Liver (tissue), 9 donors: ENCODE results near the gene SFN. TPM values are rescaled to one million over a fixed set of nuclear protein-coding genes. Genes with fewer than 3 reads are reported as not detected.
"Not testable (repeated sequence)": the region's sequence is repeated elsewhere in the genome, so short reads cannot be mapped to it uniquely, and the experiment has no call there.

ENCODE experiments used
- DNase-seq: peaks from one replicate; pipeline ENCODE4 v3.0.0-alpha.2; 2017; ENCODE audit warnings: low spot score
- H3K27ac ChIP-seq, 2 donors: one replicate each; pipeline ENCODE4 v1.7.0; 2013; ENCODE audit warnings: inconsistent platforms in 2 of 2, low read length in 2 of 2, control low read depth in 1 of 2, low read depth in 1 of 2, mild to moderate bottlenecking in 1 of 2
- H3K27me3 ChIP-seq, 4 donors: one replicate each; pipeline versions ENCODE4 v1.6.1 to v1.7.0; 2013; ENCODE audit warnings: low read length in 3 of 4, inconsistent platforms in 1 of 4, mild to moderate bottlenecking in 1 of 4, moderate library complexity in 1 of 4; ENCODE audit not compliant: control insufficient read depth in 4 of 4, insufficient read depth in 4 of 4
- H3K36me3 ChIP-seq, 4 donors: one replicate each; pipeline versions ENCODE4 v1.6.1 to v1.7.0; 2013; ENCODE audit warnings: low read length in 3 of 4, mild to moderate bottlenecking in 3 of 4, low read depth in 1 of 4, moderate library complexity in 1 of 4; ENCODE audit not compliant: control insufficient read depth in 4 of 4, insufficient read depth in 3 of 4
- H3K4me1 ChIP-seq, 4 donors: one replicate each; pipeline versions ENCODE4 v1.6.1 to v1.7.0; 2013; ENCODE audit warnings: low read length in 3 of 4, mild to moderate bottlenecking in 3 of 4, moderate library complexity in 1 of 4; ENCODE audit not compliant: control insufficient read depth in 4 of 4, insufficient read depth in 4 of 4
- H3K4me3 ChIP-seq, 3 donors: one replicate each; pipeline versions ENCODE4 v1.6.1 to v1.7.0; 2013; ENCODE audit warnings: low read length in 3 of 3, control low read depth in 1 of 3, low read depth in 1 of 3, mild to moderate bottlenecking in 1 of 3
- H3K9ac ChIP-seq, 2 donors: one replicate each; pipeline ENCODE4 v1.7.0; 2013; ENCODE audit warnings: low read length in 2 of 2, mild to moderate bottlenecking in 2 of 2, moderate library complexity in 2 of 2, control low read depth in 1 of 2, low read depth in 1 of 2
- H3K9me3 ChIP-seq, 4 donors: one replicate each; pipeline versions ENCODE4 v1.6.1 to v1.7.0; 2013; ENCODE audit warnings: low read length in 3 of 4; ENCODE audit not compliant: control insufficient read depth in 4 of 4
- EGR1 ChIP-seq, 2 donors: IDR thresholded peaks; 2 replicates each; pipeline ENCODE4 v1.6.1; 2016 to 2018; ENCODE audit warnings: antibody characterized with exemption in 2 of 2, low read depth in 2 of 2
- FOXA1 ChIP-seq: IDR thresholded peaks from 2 replicates; pipeline ENCODE4 v1.6.1; 2016; ENCODE audit warnings: antibody characterized with exemption
- FOXA2 ChIP-seq: IDR thresholded peaks from 2 replicates; pipeline ENCODE4 v1.6.1; 2016; ENCODE audit warnings: antibody characterized with exemption
- GABPA ChIP-seq, 2 donors: IDR thresholded peaks in 1 of 2; conservative IDR thresholded peaks in 1 of 2; 2 replicates each; pipeline ENCODE4 v1.6.1; 2016; ENCODE audit warnings: antibody characterized with exemption in 2 of 2, mild to moderate bottlenecking in 1 of 2, moderate library complexity in 1 of 2
- HNF4A ChIP-seq, 2 donors: conservative IDR thresholded peaks; 2 replicates each; pipeline ENCODE4 v1.6.1; 2016; ENCODE audit warnings: antibody characterized with exemption in 2 of 2, mild to moderate bottlenecking in 2 of 2
- HNF4G ChIP-seq: IDR thresholded peaks from 2 replicates; pipeline ENCODE4 v1.6.1; 2016; ENCODE audit warnings: antibody characterized with exemption
- JUND ChIP-seq, 2 donors: IDR thresholded peaks; 2 replicates each; pipeline ENCODE4 v1.6.1; 2016; ENCODE audit warnings: antibody characterized with exemption in 2 of 2
- NR2F2 ChIP-seq: IDR thresholded peaks from 2 replicates; pipeline ENCODE4 v1.6.1; 2016; ENCODE audit warnings: antibody characterized with exemption
- RAD21 ChIP-seq, 2 donors: IDR thresholded peaks; 2 replicates each; pipeline ENCODE4 v1.6.1; 2016; ENCODE audit warnings: antibody characterized with exemption in 2 of 2, mild to moderate bottlenecking in 2 of 2
- RXRA ChIP-seq, 2 donors: IDR thresholded peaks; 2 replicates each; pipeline ENCODE4 v1.6.1; 2017 to 2018; ENCODE audit warnings: antibody characterized with exemption in 2 of 2, mild to moderate bottlenecking in 1 of 2
- TAF1 ChIP-seq: conservative IDR thresholded peaks from 2 replicates; pipeline ENCODE4 v1.6.1; 2016; ENCODE audit warnings: antibody characterized with exemption, mild to moderate bottlenecking
- YY1 ChIP-seq: IDR thresholded peaks from 2 replicates; pipeline ENCODE4 v1.6.1; 2016; ENCODE audit warnings: antibody characterized with exemption, mild to moderate bottlenecking
- WGBS: extraction: QIAGEN DNeasy Blood & Tissue Kit; methylation state at CpG from one replicate; pipeline ENCODE4 v1.1.7; 2013; 5-methylcytosine and 5-hydroxymethylcytosine counted together
- polyA plus RNA-seq, 2 donors: library from polyadenylated mRNA; stranded (reverse) in 1 of 2; unstranded in 1 of 2; fragments of 200-250 nt in 1 of 2; fragments of >200 nt in 1 of 2; fragmentation: Nextera tagmentation in 1 of 2; extraction: Ambion mirVana in 1 of 2; gene quantifications; one replicate each; pipeline versions ENCODE4 v1.2.1 to v1.2.3, GENCODE V29; 2013 to 2015
- total RNA-seq, 2 donors: library from RNA; depleted of rRNA; stranded (reverse); fragments of >200 nt; gene quantifications; one replicate each; pipeline ENCODE4 v1.2.3, GENCODE V29; 2014
- TF ChIP-seq, protein P1 (sequence below): fragments of 150-350 bp; IDR thresholded peaks from 2 replicates; pipeline ENCODE4 v1.5.1; 2017; ENCODE audit warnings: improper control_type of control experiment, low read depth, low read length; ENCODE audit not compliant: missing input control
- TF ChIP-seq, protein P2 (sequence below): IDR thresholded peaks from 2 replicates; pipeline ENCODE4 v1.6.1; 2016; ENCODE audit warnings: antibody characterized with exemption
- donor health status: healthy.
- donor health status: healthy.
- donor health status: healthy.
- donor health status: healthy.
- donor health status: healthy.

The SFN gene
- total and polyA plus RNA-seq, 4 donors = 0.17 to 0.69 TPM; not detected in 2

DNA sequence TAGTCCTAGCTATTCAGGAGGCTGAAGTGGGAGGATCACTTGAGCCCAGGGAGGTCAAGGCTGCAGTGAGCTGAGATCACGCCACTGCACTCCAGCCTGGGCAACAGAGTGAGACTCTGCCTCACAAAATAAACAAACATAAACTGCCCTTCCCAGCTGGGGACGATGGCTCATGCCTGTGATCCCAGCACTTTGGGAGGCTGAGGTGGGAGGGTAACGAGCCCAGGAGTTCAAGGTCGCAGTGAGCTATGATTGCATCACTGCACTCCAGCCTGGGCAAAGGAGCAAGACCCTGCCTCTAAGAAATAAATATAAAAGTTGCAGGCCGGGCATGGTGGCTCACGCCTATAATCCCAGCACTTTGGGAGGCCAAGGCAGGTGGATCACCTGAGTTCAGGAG is 18.7 kb downstream of the SFN start:
- H3K9me3 ChIP-seq, H3K4me1 ChIP-seq, DNase-seq, H3K4me3 ChIP-seq, H3K9ac ChIP-seq, H3K27ac ChIP-seq, H3K27me3 ChIP-seq: not testable (repeated sequence)
- 53% methylated on average over 6 of the region's 6 CpGs for WGBS
- peaks cover 11 to 54% (median 52%) of the 10 kb centered on the region in 4 donors for H3K36me3 ChIP-seq
- peak; percentile 13 to 54 for TF ChIP-seq RXRA (IDR thresholded peaks at IDR 0.05)
- peak; percentile 32 to 39 for TF ChIP-seq HNF4A (conservative IDR thresholded peaks at IDR 0.05)

DNA sequence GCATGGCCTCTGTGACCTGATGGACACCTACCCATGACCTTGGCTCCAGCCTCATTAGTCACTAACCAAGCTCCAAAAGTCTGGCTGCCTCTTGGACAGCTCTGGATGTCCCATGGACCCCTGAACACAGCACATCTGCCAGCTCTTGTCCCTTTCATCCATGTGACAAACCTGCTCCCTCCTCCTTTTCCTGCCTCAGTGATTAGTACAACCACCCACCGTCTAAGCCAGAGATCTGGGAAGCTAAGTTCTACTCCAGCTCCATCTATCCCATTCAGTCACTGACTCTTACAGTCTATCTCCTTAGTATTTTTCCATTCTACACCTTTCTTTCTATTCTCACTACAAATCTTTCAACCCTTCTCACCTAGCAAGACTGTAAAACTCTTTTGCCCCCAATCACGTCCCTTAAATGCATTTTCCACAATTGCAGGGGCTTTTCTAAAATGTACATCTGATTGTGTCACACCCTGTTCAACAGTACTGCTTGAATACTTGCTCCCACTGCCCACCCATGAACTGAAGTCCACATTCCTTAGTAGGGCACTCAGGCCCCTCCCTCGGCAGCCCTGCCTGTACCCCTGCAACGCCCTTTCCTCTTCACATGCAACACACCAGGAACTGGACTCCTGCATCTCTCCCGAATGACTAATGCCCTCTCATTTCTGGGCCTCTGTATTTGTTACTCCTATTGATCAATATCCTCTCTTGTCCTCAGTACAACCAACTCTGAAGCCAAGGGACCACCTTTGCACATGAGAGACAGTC is 19.9 kb downstream of the SFN start:
- 91% methylated on average over 5 of the region's 5 CpGs for WGBS
- Histone ChIP-seq H3K4me3 (no peak overlapping the region), H3K9ac (no peak overlapping the region), H3K36me3 (peaks cover 11 to 57% (median 55%) of the 10 kb centered on the region in 4 donors), H3K27me3 (no peaks in the 10 kb centered on the region), H3K9me3 (no peaks in the 10 kb centered on the region), H3K4me1 (no peaks in the 10 kb centered on the region), H3K27ac (no peak overlapping the region)
- no peak for DNase-seq
- TF ChIP-seq TAF1 (no peak), HNF4A (conservative IDR thresholded peaks at IDR 0.05) (no peak), FOXA1 (no peak), YY1 (no peak), EGR1 (IDR thresholded peaks at IDR 0.05; ENCODE audit: low read depth in 2 of 2) (no peak), HNF4G (no peak), RXRA (IDR thresholded peaks at IDR 0.05) (no peak), NR2F2 (no peak)

DNA sequence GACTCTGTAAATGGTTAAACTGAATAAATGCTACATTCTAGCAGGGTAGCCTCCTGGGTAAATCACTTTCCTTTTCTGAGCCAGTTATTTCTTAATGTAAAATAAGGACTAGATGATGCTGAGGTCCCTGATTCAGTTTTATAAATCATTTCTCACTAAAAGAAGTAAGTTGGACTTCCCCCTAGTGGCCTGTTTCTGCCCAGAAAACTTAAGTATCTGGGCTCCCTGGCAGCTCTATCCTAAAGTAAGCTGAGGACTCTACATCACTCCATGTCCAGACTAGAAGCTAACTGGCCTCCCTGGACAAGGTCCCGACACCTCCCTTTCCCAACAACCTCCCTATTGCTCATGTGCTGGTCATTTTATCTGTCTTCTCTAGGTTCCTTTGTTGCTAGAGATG is 24.2 kb downstream of the SFN start:
- Histone ChIP-seq H3K27ac (no peak overlapping the region), H3K4me1 (peaks cover 1 to 20% (median 17%) of the 10 kb centered on the region in 4 donors), H3K4me3 (no peak overlapping the region), H3K9me3 (no peaks in the 10 kb centered on the region), H3K9ac (no peak overlapping the region), H3K36me3 (peaks cover 8 to 44% (median 39%) of the 10 kb centered on the region in 4 donors), H3K27me3 (no peaks in the 10 kb centered on the region)
- TF ChIP-seq RAD21 (IDR thresholded peaks at IDR 0.05) (peak in 1 of 2 donors; percentile 31), RXRA (IDR thresholded peaks at IDR 0.05) (no peak)
- TF ChIP-seq, protein P1, sequence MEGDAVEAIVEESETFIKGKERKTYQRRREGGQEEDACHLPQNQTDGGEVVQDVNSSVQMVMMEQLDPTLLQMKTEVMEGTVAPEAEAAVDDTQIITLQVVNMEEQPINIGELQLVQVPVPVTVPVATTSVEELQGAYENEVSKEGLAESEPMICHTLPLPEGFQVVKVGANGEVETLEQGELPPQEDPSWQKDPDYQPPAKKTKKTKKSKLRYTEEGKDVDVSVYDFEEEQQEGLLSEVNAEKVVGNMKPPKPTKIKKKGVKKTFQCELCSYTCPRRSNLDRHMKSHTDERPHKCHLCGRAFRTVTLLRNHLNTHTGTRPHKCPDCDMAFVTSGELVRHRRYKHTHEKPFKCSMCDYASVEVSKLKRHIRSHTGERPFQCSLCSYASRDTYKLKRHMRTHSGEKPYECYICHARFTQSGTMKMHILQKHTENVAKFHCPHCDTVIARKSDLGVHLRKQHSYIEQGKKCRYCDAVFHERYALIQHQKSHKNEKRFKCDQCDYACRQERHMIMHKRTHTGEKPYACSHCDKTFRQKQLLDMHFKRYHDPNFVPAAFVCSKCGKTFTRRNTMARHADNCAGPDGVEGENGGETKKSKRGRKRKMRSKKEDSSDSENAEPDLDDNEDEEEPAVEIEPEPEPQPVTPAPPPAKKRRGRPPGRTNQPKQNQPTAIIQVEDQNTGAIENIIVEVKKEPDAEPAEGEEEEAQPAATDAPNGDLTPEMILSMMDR = peak; percentile 23
- DNase-seq = no peak
- WGBS = 86% methylated on average over 1 of the region's 1 CpG

DNA sequence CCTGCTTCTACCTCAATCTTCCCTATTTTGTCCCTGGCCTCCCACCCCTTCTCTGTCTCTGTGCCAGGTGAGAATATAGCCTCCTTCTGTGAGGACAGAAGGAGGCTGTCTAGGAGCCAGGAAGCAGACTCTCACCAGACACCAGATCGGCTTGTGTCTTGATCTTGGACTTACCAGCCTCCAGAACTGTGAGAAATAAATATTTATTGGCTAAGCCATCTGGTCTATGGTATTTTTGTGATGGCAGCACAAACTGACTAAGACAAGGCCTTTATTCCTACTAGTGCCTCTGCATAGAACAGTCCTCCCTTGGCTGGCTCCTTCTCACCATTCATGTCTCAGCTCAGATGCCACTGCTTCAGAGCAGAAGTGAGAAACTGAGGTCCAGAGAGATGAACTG is 25.3 kb downstream of the SFN start:
- Histone ChIP-seq H3K27me3 (no peaks in the 10 kb centered on the region), H3K9ac (no peak overlapping the region), H3K36me3 (peaks cover 7 to 45% (median 36%) of the 10 kb centered on the region in 4 donors), H3K9me3 (no peaks in the 10 kb centered on the region), H3K27ac (no peak overlapping the region), H3K4me3 (no peak overlapping the region), H3K4me1 (peaks cover 1 to 20% (median 17%) of the 10 kb centered on the region in 4 donors)
- DNase-seq = no peak
- no peak for TF ChIP-seq RAD21 (IDR thresholded peaks at IDR 0.05)
- no peak for TF ChIP-seq EGR1 (IDR thresholded peaks at IDR 0.05; ENCODE audit: low read depth in 2 of 2)
- no peak for TF ChIP-seq GABPA (IDR thresholded peaks at IDR 0.05 in 1 of 2, conservative IDR thresholded peaks at IDR 0.05 in 1 of 2)
- TF ChIP-seq FOXA2 = no peak
- no peak for TF ChIP-seq HNF4A (conservative IDR thresholded peaks at IDR 0.05)
- TF ChIP-seq FOXA1 = no peak
- TF ChIP-seq JUND (IDR thresholded peaks at IDR 0.05) = no peak
- TF ChIP-seq HNF4G = no peak
- TF ChIP-seq, protein P2, sequence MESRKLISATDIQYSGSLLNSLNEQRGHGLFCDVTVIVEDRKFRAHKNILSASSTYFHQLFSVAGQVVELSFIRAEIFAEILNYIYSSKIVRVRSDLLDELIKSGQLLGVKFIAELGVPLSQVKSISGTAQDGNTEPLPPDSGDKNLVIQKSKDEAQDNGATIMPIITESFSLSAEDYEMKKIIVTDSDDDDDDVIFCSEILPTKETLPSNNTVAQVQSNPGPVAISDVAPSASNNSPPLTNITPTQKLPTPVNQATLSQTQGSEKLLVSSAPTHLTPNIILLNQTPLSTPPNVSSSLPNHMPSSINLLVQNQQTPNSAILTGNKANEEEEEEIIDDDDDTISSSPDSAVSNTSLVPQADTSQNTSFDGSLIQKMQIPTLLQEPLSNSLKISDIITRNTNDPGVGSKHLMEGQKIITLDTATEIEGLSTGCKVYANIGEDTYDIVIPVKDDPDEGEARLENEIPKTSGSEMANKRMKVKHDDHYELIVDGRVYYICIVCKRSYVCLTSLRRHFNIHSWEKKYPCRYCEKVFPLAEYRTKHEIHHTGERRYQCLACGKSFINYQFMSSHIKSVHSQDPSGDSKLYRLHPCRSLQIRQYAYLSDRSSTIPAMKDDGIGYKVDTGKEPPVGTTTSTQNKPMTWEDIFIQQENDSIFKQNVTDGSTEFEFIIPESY = no peak
- 91% methylated on average over 1 of the region's 1 CpG for WGBS
